ENCODE measurements around the gene SORCS3.

Gene SORCS3

DNA sequence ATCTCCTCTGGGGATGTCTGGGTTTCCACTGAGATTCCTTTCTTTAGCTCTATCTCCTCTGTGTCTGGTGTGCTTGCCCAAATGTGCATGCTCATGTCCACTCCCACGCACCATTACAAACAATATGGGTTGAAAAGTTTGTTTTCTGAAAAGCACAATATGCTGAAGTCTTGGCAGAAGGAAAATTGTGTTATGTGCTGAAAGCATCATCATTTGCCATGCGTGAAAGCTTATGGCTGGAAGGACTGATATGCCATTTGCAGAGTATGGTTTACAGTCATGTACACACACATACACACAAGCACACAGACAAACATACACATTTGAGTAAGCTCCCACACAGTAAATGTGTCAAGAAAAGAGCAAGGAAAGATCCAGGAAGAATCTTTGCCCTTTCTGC is 231.6 kb downstream of the SORCS3 start:
- no peak for DNase-seq

DNA sequence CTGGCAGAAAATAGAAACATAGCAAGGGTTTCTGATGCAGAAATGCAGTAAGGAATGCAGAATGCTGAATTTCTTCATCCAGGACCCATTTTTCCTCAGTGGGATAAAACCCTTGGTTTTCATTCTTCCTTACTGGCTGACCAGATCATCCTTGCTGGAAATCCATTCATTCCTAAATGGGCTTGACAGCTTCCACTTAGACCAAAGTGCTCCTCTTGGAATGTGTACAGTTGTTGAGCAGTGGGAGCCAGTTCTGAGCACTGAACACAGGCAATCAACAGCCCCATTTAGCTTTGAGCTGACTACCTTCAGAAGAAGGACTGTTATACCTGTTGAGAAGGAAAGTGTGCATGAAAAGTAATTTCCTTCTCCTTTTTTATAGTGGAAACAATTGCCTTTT is 232.1 kb downstream of the SORCS3 start:
- DNase-seq, result no peak

DNA sequence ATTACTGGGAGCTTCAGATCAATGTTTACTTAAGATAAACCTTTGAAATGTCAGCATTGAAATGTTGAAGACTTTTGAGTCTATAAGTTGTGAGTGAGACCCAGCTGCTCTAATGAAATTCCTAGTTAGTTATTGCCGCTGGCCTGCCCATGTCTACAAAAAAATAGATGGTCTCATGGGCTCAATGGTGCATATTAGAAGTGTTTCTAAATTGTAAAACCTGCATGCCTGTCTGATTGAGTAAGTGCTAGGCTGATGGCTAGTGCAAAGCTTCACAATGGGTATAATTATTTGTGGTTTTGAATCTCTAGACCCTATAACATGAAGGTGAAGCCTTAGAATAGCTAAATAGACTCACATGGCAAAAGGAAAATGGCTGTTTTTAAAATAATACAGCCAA is 234.5 kb downstream of the SORCS3 start:
- no peak for DNase-seq

DNA sequence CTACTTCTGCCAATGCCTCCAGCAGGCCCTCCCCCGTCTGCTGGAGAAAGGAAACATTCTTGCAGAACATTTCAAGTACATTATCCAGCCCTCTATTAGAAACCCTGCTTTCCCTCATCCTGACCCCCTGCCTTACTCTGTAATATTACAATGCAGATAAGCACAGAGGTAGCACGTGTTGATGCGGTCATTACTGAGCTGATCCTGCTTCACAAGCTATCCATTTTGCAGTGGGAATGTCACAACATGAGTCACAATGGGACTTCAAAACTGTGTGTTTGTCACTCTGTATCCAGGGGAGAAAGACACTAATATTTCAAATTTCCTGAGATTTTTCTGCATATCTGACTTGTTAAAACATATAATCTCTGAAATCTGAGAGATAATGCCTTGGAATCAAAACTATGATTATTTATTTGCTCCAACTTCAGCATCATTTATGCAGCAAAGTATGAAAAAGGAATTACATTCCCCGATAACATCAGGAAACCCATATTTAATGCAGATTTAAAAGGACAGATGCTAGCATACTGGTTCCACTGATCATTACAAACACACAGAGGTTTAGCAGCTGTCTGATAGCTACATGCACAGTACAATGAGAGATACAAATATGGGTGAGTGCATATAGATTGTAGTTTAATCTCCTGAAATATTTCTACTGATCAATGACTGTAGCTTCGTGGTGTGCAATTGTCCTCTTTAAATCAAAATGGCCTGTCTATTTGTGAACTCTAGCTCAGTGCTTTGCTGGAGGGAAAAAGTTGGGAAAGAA is 239.7 kb downstream of the SORCS3 start:
- no peak for DNase-seq

DNA sequence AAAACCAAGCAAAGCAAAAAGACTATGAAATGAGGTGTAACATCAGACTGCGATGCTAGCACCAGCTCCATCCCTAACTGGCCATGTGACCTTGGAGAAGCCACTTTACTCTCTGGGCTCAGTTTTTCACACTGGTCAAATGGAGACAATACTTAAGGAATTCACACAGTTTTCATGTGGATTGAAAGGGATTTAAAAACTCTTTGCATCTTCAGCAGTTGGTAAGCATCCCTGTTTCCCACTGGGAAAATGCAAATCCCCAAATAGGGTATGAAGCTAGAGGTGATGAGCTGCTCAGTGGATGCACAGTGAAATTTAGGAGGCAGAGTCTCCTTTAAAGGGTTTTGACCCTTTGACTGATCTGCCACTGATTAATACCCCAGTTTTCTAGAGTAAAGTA is 240.7 kb downstream of the SORCS3 start:
- DNase-seq, result no peak

DNA sequence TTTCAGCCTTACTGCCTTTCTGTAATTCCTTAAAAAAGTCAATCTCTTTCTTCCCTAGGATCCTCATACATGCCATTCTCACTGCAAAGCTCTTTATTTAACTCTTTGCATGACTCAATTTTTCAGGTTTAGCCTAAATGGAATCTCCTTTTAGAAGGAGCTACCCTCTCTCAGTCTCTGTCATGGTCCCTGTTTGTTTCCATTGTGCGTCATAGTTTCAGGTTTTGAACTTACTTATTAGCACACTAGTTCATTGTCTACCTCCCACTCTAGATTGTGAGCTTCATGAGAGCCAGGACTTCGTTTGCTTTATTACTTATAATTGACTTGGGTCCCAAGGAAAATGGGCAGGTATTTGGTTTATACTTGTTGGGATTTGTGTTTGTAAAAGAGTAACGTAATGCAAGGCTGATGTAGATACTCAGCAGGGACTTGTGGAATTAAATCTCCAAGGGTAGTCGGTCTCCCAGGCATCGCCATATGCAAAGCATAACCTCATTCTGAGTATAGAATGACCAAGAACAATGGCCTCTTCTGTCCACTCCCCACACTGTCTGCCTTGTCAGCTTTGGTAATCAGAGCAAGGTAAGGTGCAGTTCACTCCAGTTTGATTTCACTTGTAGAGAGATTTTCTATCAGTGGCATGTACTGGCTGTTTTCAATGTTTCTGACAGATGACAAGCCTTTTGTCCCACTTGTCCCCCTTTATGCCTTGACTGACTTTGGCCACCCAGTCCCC is 252.0 kb downstream of the SORCS3 start:
- no peak for DNase-seq

DNA sequence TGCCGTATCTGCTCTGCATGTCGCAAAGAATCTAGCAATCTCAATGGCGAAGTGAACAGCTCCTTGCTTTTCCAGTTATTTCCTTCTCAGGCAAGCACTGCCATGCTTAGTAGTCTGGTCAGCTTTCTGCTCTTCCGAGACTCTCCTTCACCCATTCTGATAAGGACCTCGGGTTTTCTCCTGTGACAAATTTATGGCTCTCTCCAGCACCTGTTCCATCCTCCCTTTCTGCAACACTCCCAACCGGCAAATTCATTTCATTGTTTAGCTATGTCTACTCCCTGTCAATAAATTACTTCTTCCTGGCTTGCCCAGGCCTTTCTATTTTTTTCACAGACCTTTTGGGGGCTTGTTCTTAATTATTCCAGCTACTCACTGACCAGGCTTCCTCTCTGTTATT is 252.6 kb downstream of the SORCS3 start:
- no peak for DNase-seq

DNA sequence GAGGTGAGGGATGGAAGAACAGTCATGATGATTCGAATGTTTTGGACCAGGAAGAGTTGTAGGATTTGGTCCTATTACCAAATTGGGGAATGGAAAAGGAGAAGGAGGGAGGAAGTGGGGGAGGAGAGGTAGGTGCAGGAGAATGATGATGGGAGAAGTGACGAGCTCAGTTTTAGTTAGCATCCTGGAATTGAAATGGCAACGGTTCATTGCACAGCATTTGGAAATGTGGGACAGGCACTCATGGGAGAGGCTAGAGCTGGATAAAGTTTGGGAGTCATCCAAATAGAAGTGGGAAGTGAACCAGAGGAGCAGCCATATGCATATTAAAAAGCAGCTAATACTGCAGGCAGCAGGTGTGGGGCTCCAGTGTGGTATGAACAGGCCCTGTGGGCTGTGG is 253.6 kb downstream of the SORCS3 start:
- DNase-seq, result no peak

DNA sequence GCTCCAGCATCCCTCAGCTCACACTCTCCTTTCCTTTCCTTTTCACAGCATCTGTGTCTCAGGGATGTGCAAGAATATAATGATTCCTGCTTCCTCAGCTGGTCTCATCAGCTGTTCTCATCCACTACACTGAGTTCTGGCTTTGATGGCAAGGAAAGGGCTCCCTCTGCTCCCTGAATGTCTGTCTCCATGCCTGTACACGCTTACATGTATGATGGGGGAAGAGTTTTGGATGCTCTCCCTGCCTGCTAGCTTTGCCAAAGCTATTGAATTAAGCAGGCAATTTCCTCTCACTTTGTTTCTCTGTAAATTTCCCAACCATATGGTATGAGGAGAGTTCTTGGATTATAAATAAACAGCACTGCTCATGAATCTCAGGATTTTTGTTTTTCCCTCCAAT is 254.5 kb downstream of the SORCS3 start:
- DNase-seq, result no peak

DNA sequence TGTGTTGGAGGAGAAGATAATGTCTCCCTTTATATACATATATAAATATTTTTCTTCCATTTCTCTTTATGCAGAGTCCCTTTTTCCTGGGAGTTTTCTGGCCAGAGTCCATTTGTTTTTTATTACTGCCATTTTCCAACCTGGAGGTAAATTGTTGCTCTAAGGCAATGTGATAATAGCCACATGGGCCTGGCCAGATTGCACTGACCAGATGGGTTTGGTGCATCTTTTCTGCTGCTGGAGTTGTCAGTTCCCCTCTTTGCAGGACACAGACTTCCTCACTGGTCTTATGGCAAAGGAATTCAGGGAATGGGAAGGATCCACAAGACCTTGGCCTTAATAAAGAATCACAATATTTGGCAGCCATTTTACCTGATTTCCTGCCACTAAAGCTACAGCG is 254.9 kb downstream of the SORCS3 start:
- no peak for DNase-seq

DNA sequence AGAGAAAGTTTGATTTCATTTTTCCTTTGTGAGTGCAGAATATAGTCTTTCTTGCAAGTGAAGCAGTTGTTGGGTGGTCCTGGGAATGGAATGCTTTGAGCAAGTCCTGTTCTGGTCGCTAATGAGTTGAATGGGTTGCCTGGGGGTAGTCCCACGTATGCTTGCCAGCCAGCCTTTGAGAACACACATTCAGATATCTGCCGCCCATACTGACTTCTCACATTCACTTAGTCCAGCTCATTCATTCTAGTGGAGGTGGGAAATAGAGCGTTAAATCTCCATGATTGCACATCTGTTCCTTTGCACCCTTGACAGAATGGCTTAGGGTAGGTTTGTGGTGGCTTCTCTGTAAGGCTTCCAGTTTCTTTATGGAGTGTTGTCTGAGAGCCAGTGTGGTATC is 256.6 kb downstream of the SORCS3 start:
- DNase-seq, result no peak

DNA sequence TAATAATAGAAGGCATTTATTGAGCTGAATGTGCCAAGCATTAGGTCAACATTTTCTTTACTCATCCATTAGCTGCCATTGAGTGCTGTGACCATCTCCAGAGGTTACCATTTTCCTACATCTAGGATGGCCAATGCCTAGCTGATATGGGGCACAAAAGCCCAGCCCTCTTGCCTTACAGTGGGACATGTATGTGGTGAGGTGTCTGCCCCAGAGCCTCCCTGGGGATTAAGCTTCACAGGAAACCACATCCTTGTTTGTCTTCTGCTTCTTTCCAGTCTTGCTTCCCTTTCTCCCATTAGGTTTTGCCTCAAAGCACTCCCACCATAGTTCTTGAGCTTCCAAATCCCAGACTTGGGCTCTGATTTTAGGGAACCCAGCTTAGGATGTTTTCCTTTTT is 258.7 kb downstream of the SORCS3 start:
- DNase-seq, result no peak

DNA sequence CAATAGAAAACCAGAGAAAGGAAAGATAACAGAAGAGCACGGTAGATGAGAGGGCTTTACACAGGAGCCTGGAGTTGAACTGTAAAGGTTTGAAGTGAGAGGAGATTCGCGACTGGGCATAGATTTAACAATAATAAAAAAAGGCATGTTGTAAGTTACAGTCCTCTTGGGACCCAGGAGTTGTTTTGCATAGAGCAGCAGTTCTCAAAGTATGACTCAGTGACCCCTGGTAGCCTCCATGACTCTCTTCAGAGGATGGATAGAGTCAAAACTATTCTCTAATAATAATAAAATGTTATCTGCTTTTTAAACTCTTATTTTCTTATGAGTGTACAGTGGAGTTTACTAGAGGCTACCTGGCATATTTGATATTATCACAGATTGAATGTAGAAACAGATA is 262.3 kb downstream of the SORCS3 start:
- no peak for DNase-seq

DNA sequence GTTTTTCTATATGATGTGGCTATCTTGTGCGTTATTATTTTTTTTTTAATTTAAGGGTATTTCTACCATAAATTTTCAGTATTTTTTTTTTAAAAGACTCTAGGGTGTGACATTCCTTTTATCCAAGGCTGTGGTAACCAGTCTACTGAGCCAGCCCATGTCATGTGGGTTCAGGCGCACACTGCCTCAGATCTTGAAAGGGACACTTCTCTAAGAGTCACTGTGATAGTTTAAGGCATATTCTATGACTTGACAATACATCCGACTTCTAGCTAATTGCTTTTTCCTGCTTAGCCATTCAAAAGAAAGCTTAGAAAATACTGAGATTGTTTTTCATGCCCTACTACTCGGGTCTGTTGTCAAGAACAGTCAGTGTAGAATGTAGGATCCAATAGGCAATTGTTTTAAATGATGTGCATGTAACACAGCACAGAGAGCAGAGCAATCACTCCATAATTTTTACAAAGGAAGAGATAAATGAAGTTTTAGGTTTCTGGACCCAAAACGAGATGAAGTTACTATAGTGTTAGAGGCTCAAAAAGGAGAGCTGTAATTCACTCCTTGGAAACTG is 263.7 kb downstream of the SORCS3 start:
- DNase-seq, result no peak

DNA sequence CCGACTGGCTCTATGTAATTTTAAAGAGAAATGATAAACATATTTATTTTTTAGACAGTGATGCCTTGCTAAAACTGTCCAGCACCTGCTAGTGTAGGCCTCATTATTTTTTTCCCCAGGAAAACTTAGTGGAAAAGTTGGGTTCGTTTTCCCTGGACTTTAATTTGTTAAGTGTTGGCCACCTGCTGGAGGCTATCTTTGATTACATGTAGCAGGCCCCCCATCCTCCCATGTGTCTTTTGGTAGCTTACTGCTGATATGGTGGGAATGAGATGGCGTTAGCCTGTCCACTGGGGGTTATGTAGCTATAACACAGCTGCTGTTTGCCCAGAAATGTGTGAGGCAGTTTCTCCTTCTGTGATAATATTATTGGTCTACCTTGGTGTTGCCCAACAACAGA is 265.0 kb downstream of the SORCS3 start:
- no peak for DNase-seq

DNA sequence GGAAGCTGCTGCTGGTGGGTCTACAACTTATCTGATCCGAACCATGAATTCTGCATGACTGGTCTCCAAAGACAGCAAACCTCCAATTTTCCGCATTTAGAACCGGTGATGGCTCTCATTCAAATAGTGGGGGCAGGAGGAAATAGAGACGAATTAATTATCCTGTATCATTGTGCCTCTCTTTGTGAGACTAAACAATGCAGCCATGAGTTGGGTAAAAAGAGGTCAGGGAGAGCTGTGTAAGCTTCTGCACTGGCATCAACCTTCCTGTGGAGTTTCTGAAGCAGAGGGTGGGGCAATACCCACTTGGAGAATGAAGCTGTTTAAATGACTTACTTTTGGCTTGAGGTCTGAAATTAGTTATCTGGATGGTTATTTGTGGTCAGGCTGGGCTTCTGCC is 266.4 kb downstream of the SORCS3 start:
- no peak for DNase-seq

DNA sequence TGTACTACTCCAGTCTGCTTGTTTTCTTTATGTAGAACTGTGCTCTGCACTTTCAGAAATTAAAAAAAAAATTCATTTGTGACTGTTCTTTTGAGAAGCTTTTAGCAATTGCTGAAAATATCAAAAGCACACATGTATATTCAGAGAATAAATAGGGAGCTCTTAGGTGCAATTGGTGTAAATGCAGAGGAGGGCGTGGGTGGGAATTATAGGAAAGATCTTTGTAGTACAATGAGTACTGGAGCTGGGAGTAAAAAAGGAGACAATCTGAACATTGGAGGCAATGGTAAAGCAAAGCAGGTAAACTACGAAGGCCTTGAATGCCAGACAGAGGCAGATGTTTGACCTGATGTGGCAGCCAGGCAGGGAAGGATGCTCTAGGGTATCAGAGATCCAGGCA is 267.5 kb downstream of the SORCS3 start:
- no peak for DNase-seq

DNA sequence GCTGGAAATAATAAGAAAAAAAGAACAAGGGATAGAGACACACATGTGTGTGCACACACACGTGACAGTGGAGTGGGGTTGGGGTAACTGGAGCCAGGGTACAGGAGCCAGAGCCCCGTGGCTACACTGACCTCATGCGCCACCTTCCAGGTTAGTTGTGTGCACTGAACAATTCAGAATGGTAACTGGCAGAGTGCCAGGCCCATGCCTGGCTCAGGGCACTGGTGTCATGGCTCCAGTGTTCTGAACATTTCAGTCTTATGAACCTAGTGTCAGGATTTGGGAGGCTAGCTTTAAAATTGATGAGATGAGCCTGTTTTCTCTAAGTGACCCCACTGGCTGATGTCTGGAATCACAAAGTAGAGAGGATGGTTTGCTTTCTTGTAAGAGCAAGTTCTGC is 269.6 kb downstream of the SORCS3 start:
- DNase-seq, result no peak

DNA sequence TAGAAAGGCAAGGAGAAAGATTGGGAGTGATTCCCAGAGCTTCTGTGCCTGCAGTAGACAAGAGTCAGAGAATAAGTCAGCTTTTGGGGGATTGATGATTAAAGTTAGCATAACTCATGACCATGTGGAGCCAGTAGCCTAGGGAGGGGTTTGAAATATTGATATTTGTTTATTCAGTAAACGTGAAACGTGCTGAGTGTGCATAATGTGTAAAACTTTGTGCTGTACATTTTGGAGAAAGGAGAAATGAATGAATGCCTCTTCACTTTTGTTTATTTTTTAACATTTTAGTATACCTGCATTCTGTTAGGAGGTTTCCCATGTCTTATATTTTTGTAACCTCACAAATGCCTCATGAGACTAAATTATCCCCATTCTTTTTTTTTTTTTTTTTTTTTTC is 272.3 kb downstream of the SORCS3 start:
- DNase-seq, result no peak

DNA sequence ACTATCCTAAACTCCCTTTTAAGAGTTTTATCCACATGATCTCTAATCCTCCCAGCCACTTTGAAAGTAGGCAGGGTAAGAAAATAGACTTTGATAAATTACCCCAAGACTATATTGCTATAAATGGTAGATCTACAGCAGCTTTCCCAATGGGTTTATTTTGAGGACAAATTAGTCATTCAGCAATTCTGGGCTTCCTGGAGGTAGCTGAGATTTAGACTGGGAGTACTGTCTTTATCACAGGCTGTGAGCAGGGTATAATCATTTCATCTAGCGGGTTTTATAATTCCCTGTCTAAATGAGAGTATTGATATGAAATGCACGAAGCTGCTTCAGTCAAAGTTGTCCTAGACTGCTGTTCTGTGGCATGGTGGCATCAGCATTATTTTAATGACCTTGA is 279.4 kb downstream of the SORCS3 start:
- no peak for DNase-seq

DNA sequence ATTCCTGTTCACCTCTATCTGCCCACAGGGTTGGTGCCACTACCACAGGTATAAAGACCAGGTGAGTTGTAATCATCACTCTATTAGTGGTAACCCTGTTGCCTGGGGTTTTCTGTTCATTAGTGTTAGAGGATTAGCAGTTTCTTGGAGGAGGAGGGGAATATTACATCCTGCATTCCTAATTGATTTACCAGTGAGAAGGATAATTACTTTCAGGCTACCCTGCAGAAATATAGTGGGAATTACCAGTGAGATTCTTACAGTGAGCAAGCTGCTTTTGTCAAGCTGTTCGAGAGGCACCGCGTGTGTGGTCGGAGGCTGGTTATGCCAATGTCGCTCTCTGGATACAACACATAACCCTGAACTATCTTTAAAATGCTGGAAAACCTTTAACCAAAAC is 280.7 kb downstream of the SORCS3 start:
- DNase-seq, result no peak

DNA sequence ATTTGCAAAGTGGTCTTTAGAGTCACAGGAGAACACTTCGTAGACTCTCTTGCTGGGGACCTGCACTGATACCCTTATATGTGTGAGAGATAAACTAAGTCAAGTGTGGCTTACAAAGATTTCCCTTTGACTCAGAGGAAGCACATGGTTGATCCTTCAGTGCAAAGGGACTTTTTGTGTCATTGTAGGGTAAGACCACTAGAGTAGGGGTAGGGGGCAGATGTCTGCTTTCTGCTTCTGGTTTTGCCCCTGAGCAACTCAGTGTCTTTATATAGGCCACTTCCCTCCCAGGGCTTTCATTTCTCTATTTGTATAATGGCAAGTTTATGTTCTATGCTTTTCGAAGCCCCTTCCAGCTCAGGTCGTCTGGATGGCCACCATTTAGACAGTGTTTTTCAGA is 281.7 kb downstream of the SORCS3 start:
- DNase-seq, result no peak

DNA sequence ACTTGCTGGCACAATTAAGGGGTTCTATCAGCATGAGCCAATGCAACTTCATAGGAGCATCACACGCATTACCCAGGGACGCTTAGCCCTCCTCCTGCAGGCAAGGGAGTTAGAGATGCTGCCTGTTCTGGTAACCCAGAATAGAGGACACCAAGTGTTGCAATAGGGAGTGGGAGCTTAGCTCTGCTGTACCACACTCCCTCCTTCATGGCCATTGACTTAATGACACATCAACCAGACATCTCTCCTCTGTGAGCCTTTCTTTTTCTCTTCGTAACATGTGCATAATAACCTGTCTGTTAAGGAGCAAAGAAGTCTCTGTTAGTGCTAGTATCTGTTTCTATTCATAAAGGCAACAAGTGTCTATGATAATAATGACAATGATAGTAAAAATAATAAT is 282.4 kb downstream of the SORCS3 start:
- no peak for DNase-seq

DNA sequence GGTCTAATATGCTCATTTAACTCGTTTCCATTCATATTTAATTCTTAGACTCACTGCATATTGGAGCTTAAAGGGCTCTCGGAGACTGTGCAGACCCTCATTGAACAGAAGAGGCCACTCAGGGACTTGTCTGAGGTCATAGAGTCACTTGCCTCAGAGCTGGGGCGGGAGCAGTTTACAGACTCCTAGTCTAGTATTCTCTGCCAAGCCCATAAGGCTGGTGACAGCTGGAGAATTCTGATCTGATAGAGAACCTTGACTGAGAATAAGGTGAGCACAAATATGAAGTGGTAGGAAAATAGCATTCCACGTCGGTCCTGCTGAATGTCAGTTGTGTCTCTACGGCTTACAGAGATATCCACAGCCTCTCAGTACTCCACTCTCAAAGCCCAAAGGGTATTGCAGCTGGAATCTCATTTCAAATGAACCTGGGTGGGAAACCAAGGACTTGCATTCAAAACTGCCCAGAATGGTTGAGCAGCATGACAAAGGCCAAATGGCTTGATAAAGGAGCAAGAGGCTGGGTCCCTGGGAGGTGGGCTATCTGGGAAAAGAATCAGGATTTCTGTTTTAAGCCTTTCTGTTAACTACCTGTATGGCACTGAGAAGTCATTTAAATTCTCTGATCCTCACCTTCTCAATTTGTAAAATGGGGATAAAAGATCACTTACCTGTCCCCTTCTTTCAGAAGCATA is 283.2 kb downstream of the SORCS3 start:
- no peak for DNase-seq
